KOPT-K1 (cell line): Measurements from ENCODE around the gene ST8SIA5.

Source experiments
- H3K27ac ChIP-seq: fragments of 200-600 bp; sonication (generic); 2 replicates; pipeline ENCODE4 v1.5.1; 2016; ENCODE audit warnings: antibody characterized with exemption, mild to moderate bottlenecking, low read depth, low read length; ENCODE audit not compliant: poor library complexity, severe bottlenecking
- H3K36me3 ChIP-seq: fragments of 200-600 bp; sonication (generic); 2 replicates; pipeline ENCODE4 v1.5.1; 2017; ENCODE audit warnings: antibody characterized with exemption, mild to moderate bottlenecking, low read length, moderate library complexity; ENCODE audit not compliant: insufficient read depth
- H3K9me3 ChIP-seq: fragments of 200-600 bp; sonication (generic); 2 replicates; pipeline ENCODE4 v1.5.1; 2017; ENCODE audit warnings: antibody characterized with exemption, low read length, mild to moderate bottlenecking; ENCODE audit not compliant: insufficient read depth, poor library complexity, severe bottlenecking

Gene ST8SIA5

GRCh38 chr18:46756025-46756558 lies 761 bp downstream of the ST8SIA5 start:
- Histone ChIP-seq H3K9me3 (peaks cover 19% of the 10 kb centered on the region), H3K27ac (no peak overlapping the region), H3K36me3 (no peaks in the 10 kb centered on the region)

- H3K36me3 ChIP-seq: no peaks in the 10 kb centered on the region
- no peak overlapping the region for H3K27ac ChIP-seq
- peaks cover 19% of the 10 kb centered on the region for H3K9me3 ChIP-seq
Observed at GRCh38 chr18:46755315-46756024, 1.4 kb downstream of the ST8SIA5 start.

DNA sequence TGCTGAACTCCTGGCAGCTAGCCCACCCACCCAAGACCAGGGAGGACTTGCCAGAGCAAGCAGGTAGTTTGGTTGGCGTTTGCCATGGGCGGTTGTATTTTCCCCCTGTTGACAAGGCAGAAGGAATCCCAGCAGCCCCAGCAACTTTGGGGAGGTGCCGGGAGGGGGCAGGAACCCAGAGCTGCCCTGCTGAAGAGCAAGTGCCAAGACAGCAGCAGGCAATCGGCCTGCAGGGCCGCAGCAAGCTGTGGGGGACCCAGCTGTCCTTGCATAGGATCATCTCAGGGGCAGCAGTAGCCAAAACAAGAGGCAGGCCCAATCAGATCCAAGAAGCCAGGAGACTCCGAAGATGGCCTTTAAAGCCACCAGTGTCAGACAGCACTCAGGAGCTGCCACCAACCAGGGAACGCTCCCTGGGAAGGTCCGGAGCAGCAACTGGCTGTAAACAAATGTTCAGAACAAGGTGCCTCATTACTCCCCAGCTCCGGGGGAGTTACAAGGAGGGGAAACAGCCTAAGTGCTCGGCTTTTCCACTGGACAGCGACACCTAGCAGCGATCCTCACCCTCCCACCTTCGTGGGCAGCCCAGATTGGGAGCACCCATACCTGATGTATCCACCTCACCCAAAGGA lies 2.1 kb downstream of the ST8SIA5 start:
- Histone ChIP-seq H3K36me3 (no peaks in the 10 kb centered on the region), H3K27ac (no peak overlapping the region), H3K9me3 (peaks cover 19% of the 10 kb centered on the region)

- Histone ChIP-seq H3K36me3 (no peaks in the 10 kb centered on the region), H3K27ac (no peak overlapping the region), H3K9me3 (peaks cover 19% of the 10 kb centered on the region)
Observed at GRCh38 chr18:46754188-46754587, 2.7 kb downstream of the ST8SIA5 start.

DNA sequence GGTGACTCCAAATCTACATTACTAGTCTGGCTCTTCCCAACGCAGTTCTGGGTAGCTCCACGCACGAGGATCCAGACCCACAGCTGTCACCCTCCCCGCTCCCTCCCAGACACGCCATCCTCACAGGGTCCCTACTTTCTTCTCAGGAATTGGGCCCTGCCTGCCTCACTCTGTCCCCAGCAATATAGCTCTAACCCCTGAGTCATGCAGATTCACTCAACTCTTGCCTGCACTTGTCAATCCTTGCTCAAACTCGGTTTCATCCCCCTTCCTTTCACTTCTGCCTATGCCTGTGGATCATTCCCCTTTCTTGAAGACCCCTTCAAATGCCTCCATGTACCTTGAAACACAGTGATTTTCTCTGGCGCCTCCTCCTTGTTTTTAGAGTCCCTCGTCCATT lies 5.0 kb downstream of the ST8SIA5 start:
- no peak overlapping the region for H3K27ac ChIP-seq
- no peaks in the 10 kb centered on the region for H3K36me3 ChIP-seq

DNA sequence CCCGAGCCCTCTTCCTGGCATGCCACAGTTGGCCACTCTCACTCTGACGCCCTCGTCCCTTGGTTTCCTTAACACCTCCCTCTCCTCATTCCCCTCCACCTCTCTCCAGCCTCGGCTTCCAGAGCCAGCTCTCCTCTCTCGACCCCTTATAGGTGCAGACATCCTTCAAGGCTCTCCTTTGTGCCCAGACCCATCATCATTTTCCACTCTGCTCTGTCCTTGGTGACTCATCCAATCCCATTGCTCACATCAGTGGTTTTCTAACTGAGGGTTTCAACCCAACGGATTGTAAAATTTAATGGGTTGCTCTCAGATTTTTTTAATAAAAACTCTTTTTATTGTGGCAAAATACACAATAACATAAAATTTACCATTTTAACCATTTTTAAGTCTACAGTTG lies 6.2 kb downstream of the ST8SIA5 start:
- no peaks in the 10 kb centered on the region for H3K36me3 ChIP-seq
- peaks cover 2% of the 10 kb centered on the region for H3K9me3 ChIP-seq
- H3K27ac ChIP-seq: no peak overlapping the region

More for the DNA sequence above, 5.0 kb downstream of the ST8SIA5 start:
- peaks cover 6% of the 10 kb centered on the region for H3K9me3 ChIP-seq

- Histone ChIP-seq H3K27ac (no peak overlapping the region), H3K36me3 (no peaks in the 10 kb centered on the region), H3K9me3 (no peaks in the 10 kb centered on the region)
Observed at GRCh38 chr18:46748466-46748865, 8.4 kb downstream of the ST8SIA5 start.

GRCh38 chr18:46740046-46740445 lies 16.8 kb downstream of the ST8SIA5 start:
- H3K9me3 ChIP-seq: peaks cover 10% of the 10 kb centered on the region
- H3K36me3 ChIP-seq: no peaks in the 10 kb centered on the region
- H3K27ac ChIP-seq: no peak overlapping the region

DNA sequence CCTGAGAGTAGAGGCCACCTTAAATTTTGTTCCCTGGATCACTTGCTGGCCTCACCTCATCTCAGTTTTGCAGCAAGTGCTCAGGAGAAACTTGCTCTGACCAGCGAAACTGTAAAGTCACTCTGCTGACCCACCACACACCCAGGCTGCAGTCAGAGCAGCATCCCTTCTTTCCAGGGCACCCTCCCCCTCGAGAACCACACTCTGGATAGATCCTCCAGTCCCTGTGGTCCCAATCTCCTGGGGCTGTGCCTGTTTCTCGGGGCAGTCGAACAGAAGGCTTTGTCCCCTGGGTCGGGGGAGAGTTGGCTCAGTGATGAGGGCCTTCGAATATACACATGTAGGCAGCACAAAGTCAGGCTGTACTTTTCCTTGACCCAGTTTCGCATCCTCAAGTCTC lies 18.4 kb downstream of the ST8SIA5 start:
- H3K36me3 ChIP-seq: no peaks in the 10 kb centered on the region
- no peak overlapping the region for H3K27ac ChIP-seq
- H3K9me3 ChIP-seq: peaks cover 10% of the 10 kb centered on the region

DNA sequence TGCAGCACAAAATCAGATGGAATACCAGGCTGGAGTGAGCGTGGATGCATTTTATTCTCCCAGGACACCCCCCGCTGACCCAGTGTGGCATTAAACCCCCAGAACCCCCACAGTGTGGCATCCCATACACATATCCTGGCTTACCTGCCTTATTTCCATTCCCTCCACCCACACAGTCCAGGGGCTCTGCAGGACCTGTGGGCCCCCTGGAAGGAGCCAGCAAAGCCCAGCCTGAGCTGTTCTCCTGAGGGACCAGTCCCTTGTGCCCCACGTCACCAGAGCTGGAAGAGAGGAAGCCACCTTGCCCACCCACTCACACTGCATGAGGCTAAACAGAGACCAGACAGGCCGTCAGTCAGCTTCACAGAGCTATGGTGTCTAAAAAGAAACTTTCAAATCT lies 20.1 kb downstream of the ST8SIA5 start:
- Histone ChIP-seq H3K27ac (no peak overlapping the region), H3K36me3 (no peaks in the 10 kb centered on the region), H3K9me3 (peaks cover 12% of the 10 kb centered on the region)

DNA sequence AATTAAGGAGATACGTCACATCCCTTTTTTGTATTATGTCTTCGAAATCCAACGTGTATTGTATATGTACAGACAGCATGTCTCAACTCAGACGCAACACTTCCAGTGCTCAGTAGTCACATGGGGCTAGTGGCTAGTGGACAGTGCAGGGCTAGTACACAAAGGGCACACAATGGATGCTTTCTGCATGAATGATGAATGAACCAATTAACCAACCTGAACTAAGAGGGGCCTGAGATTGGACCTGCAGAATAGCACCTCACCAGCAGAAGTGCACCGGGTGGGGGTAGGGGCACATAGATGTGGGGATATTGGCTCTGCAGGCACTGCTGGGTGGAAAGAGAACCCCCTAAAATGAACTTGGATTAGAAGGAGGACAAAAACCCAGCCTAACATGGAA lies 20.7 kb downstream of the ST8SIA5 start:
- Histone ChIP-seq H3K27ac (no peak overlapping the region), H3K36me3 (no peaks in the 10 kb centered on the region), H3K9me3 (peaks cover 18% of the 10 kb centered on the region)

GRCh38 chr18:46734981-46735380 lies 21.9 kb downstream of the ST8SIA5 start:
- Histone ChIP-seq H3K9me3 (peaks cover 23% of the 10 kb centered on the region), H3K36me3 (no peaks in the 10 kb centered on the region), H3K27ac (no peak overlapping the region)

DNA sequence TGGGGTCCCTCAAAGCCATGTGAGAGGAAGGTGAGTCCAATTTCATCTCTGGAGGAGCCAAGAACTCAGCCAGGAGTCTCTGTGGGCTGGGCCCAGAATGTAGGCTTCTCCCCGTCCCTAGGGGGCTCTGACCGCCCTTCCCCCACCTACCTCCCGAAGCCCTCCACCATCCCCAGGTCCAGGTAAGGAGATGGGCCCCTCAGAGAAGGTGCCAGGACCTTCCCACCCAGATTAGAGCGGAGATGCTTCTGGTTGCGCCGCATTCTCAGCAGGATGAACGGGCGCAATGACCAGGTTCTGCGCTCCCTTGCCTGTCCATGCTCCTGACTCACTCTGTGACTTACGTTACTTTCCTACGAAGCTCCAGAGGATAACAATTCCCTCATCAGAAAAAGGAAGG lies 23.0 kb downstream of the ST8SIA5 start:
- Histone ChIP-seq H3K9me3 (peaks cover 29% of the 10 kb centered on the region), H3K36me3 (no peaks in the 10 kb centered on the region), H3K27ac (no peak overlapping the region)

DNA sequence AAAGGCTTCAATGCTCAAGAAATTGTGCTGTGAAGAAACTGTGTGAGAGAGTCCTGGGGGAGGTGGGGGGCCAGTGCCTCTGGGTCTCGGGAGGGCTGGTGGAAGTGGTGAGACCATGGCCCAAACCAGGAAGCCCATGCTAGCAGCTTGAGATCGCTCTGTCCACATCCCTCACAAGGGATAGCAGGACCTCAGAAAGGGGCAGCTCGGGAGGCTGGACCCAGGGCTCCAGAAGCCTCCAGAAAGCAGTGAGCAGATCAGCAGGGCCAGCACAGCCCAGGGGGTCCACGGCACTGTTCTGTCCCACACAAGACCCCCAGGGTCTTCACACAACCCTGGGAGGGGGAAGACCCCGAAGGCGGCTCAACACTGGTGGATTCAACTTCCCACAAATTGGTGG lies 24.1 kb downstream of the ST8SIA5 start:
- H3K9me3 ChIP-seq: peaks cover 31% of the 10 kb centered on the region

GRCh38 chr18:46732201-46732600 lies 24.7 kb downstream of the ST8SIA5 start:
- H3K36me3 ChIP-seq: no peaks in the 10 kb centered on the region
- no peak overlapping the region for H3K27ac ChIP-seq
- H3K9me3 ChIP-seq: peaks cover 31% of the 10 kb centered on the region

More for the DNA sequence above, 24.1 kb downstream of the ST8SIA5 start:
- Histone ChIP-seq H3K36me3 (no peaks in the 10 kb centered on the region), H3K27ac (no peak overlapping the region)

DNA sequence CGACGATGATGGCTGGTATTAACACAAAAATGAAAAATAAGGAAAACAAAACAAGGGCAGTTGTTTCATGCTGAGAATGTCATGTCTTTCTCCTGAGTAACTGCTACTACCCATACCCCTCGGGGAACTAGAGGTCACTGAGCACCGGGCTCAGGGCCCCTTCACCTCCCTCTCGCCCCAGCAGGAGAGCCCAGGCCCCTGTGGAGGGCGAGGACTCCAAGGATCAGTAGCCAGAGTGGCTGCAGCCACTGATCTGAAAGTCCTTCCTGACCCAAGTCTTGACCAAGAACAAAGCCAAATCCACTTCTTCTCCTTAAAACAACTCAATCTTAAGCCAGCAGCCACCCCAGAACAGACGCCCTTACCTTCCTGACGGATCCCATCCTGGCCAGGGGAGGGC lies 25.5 kb downstream of the ST8SIA5 start:
- Histone ChIP-seq H3K36me3 (no peaks in the 10 kb centered on the region), H3K9me3 (peaks cover 31% of the 10 kb centered on the region), H3K27ac (no peak overlapping the region)
